ENCODE measurements around the gene MCC.

MCC gene

DNA sequence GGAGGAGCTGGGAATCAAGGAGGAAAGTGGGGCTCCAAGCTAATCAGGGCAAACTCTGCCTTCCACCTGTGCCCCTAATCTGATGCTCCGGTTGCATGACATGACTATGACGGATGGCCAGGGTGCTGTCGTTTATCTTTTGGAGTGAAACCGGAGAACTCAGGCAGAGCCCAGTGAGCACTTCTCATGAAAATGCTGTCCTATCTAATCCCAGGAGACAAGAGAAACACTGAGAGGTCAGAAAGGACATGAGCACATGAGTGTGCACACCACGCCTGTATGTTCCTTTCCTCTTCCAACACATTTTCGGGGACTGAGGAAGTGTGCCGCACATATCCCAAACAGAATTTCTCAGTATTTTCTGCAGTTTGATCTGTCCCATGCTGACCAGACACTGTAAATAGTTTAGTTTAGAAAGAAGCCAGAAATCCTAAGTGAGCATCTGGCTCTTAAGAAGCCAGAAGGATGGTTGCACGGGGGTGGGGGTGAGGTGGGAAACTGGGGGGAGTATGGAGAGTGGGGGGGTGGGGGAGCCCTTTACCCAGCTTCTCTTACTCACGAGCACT is 270.6 kb downstream of the MCC start (continued):
- TF ChIP-seq, protein P1, sequence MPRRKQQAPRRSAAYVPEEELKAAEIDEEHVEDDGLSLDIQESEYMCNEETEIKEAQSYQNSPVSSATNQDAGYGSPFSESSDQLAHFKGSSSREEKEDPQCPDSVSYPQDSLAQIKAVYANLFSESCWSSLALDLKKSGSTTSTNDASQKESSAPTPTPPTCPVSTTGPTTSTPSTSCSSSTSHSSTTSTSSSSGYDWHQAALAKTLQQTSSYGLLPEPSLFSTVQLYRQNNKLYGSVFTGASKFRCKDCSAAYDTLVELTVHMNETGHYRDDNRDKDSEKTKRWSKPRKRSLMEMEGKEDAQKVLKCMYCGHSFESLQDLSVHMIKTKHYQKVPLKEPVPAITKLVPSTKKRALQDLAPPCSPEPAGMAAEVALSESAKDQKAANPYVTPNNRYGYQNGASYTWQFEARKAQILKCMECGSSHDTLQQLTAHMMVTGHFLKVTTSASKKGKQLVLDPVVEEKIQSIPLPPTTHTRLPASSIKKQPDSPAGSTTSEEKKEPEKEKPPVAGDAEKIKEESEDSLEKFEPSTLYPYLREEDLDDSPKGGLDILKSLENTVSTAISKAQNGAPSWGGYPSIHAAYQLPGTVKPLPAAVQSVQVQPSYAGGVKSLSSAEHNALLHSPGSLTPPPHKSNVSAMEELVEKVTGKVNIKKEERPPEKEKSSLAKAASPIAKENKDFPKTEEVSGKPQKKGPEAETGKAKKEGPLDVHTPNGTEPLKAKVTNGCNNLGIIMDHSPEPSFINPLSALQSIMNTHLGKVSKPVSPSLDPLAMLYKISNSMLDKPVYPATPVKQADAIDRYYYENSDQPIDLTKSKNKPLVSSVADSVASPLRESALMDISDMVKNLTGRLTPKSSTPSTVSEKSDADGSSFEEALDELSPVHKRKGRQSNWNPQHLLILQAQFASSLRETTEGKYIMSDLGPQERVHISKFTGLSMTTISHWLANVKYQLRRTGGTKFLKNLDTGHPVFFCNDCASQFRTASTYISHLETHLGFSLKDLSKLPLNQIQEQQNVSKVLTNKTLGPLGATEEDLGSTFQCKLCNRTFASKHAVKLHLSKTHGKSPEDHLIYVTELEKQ (tag by site-specific recombination; IDR thresholded peaks at IDR 0.05; ENCODE audit: borderline replicate concordance), result peak; percentile 83; the same call in 1 of the 2 replicates
- TF ChIP-seq, protein P2, sequence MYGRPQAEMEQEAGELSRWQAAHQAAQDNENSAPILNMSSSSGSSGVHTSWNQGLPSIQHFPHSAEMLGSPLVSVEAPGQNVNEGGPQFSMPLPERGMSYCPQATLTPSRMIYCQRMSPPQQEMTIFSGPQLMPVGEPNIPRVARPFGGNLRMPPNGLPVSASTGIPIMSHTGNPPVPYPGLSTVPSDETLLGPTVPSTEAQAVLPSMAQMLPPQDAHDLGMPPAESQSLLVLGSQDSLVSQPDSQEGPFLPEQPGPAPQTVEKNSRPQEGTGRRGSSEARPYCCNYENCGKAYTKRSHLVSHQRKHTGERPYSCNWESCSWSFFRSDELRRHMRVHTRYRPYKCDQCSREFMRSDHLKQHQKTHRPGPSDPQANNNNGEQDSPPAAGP (tag by site-specific recombination; IDR thresholded peaks at IDR 0.05), result no peak
- TF ChIP-seq ZNF707 (tag by site-specific recombination; IDR thresholded peaks at IDR 0.05) (no peak), ZXDB (tag by site-specific recombination; IDR thresholded peaks at IDR 0.05) (peak; percentile 33), BCL11B (tag by site-specific recombination; IDR thresholded peaks at IDR 0.05; ENCODE audit: low read depth) (no peak), MYNN (tag by site-specific recombination; IDR thresholded peaks at IDR 0.05; ENCODE audit: borderline replicate concordance) (no peak), TCF7L2 (IDR thresholded peaks at IDR 0.05; ENCODE audit: borderline replicate concordance, low read depth, low read length) (no peak), ZNF16 (tag by site-specific recombination; IDR thresholded peaks at IDR 0.05; ENCODE audit: low read depth) (no peak), ZNF600 (tag by site-specific recombination; IDR thresholded peaks at IDR 0.05) (peak; percentile 86), ZNF660 (tag by site-specific recombination; IDR thresholded peaks at IDR 0.05) (peak; percentile 99), ZNF223 (tag by site-specific recombination; IDR thresholded peaks at IDR 0.05) (no peak), KLF1 (tag by site-specific recombination; IDR thresholded peaks at IDR 0.05) (no peak), ZNF571 (tag by site-specific recombination; IDR thresholded peaks at IDR 0.05) (no peak), ZNF184 (tag by site-specific recombination; IDR thresholded peaks at IDR 0.05) (no peak), ZNF311 (tag by site-specific recombination; IDR thresholded peaks at IDR 0.05; ENCODE audit: borderline replicate concordance) (no peak), ZNF629 (tag by site-specific recombination; IDR thresholded peaks at IDR 0.05) (peak; percentile 52; the same call in 1 of the 2 replicates), ZIC2 (tag by site-specific recombination; IDR thresholded peaks at IDR 0.05) (no peak), ZNF830 (tag by site-specific recombination; IDR thresholded peaks at IDR 0.05; ENCODE audit: low read depth) (no peak), ZBTB1 (tag by site-specific recombination; IDR thresholded peaks at IDR 0.05) (no peak), ZNF501 (tag by site-specific recombination; IDR thresholded peaks at IDR 0.05) (no peak), ZNF76 (tag by site-specific recombination; IDR thresholded peaks at IDR 0.05; ENCODE audit: borderline replicate concordance, low read depth) (no peak)
- TF ChIP-seq, protein P3, sequence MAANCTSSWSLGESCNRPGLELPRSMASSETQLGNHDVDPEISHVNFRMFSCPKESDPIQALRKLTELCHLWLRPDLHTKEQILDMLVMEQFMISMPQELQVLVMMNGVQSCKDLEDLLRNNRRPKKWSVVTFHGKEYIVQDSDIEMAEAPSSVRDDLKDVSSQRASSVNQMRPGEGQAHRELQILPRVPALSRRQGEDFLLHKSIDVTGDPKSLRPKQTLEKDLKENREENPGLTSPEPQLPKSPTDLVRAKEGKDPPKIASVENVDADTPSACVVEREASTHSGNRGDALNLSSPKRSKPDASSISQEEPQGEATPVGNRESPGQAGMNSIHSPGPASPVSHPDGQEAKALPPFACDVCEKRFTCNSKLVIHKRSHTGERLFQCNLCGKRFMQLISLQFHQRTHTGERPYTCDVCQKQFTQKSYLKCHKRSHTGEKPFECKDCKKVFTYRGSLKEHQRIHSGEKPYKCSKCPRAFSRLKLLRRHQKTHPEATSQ (tag by site-specific recombination; IDR thresholded peaks at IDR 0.05), result no peak
- TF ChIP-seq, protein P4, sequence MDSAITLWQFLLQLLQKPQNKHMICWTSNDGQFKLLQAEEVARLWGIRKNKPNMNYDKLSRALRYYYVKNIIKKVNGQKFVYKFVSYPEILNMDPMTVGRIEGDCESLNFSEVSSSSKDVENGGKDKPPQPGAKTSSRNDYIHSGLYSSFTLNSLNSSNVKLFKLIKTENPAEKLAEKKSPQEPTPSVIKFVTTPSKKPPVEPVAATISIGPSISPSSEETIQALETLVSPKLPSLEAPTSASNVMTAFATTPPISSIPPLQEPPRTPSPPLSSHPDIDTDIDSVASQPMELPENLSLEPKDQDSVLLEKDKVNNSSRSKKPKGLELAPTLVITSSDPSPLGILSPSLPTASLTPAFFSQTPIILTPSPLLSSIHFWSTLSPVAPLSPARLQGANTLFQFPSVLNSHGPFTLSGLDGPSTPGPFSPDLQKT (IDR thresholded peaks at IDR 0.05; ENCODE audit: borderline replicate concordance, low read depth, low read length), result no peak
- TF ChIP-seq, protein P5, sequence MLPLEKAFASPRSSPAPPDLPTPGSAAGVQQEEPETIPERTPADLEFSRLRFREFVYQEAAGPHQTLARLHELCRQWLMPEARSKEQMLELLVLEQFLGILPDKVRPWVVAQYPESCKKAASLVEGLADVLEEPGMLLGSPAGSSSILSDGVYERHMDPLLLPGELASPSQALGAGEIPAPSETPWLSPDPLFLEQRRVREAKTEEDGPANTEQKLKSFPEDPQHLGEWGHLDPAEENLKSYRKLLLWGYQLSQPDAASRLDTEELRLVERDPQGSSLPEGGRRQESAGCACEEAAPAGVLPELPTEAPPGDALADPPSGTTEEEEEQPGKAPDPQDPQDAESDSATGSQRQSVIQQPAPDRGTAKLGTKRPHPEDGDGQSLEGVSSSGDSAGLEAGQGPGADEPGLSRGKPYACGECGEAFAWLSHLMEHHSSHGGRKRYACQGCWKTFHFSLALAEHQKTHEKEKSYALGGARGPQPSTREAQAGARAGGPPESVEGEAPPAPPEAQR (tag by site-specific recombination; IDR thresholded peaks at IDR 0.05), result no peak
- TF ChIP-seq, protein P6, sequence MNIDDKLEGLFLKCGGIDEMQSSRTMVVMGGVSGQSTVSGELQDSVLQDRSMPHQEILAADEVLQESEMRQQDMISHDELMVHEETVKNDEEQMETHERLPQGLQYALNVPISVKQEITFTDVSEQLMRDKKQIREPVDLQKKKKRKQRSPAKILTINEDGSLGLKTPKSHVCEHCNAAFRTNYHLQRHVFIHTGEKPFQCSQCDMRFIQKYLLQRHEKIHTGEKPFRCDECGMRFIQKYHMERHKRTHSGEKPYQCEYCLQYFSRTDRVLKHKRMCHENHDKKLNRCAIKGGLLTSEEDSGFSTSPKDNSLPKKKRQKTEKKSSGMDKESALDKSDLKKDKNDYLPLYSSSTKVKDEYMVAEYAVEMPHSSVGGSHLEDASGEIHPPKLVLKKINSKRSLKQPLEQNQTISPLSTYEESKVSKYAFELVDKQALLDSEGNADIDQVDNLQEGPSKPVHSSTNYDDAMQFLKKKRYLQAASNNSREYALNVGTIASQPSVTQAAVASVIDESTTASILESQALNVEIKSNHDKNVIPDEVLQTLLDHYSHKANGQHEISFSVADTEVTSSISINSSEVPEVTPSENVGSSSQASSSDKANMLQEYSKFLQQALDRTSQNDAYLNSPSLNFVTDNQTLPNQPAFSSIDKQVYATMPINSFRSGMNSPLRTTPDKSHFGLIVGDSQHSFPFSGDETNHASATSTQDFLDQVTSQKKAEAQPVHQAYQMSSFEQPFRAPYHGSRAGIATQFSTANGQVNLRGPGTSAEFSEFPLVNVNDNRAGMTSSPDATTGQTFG (tag by site-specific recombination; IDR thresholded peaks at IDR 0.05; ENCODE audit: borderline replicate concordance), result no peak
- TF ChIP-seq, protein P7, sequence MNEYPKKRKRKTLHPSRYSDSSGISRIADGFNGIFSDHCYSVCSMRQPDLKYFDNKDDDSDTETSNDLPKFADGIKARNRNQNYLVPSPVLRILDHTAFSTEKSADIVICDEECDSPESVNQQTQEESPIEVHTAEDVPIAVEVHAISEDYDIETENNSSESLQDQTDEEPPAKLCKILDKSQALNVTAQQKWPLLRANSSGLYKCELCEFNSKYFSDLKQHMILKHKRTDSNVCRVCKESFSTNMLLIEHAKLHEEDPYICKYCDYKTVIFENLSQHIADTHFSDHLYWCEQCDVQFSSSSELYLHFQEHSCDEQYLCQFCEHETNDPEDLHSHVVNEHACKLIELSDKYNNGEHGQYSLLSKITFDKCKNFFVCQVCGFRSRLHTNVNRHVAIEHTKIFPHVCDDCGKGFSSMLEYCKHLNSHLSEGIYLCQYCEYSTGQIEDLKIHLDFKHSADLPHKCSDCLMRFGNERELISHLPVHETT (tag by site-specific recombination; IDR thresholded peaks at IDR 0.05), result no peak
